Purkinje cell (primary cell): ENCODE measurements around the gene ATP6V0E1. TPM values are rescaled to one million over a fixed set of nuclear protein-coding genes. Genes with fewer than 3 reads are reported as not detected.

ENCODE experiments used
- polyA plus RNA-seq: library from polyadenylated mRNA; unstranded; fragments of >200 nt; fragmentation: Nextera tagmentation; gene quantifications from 2 replicates; pipeline ENCODE4 v1.2.1, GENCODE V29; 2014

Gene ATP6V0E1
- polyA plus RNA-seq = 94.1 and 102 TPM in 2 replicates

GRCh38 chr5:172983542-172984243 lies at the start of gene ATP6V0E1:
Gene ATP6V0E1, plus strand, starts transcription at chr5:172983771. Its CDS starts 90 bp downstream, at chr5:172983861.

GRCh38 chr5:173055983-173056782 lies 72.6 kb downstream of the ATP6V0E1 start, which contains the start of gene CREBRF:
Gene CREBRF, plus strand, starts transcription at chr5:173056352. Its CDS starts 24,424 bp downstream, at chr5:173080776.

Other genes starting within 250 kb of the ATP6V0E1 start
- gene DUSP1, start 212.6 kb upstream of the ATP6V0E1 start, polyA plus RNA-seq = 11.2 and 16.6 TPM in 2 replicates
- 4.6 and 7.1 TPM in 2 replicates for gene ERGIC1, start 149.5 kb upstream of the ATP6V0E1 start, polyA plus RNA-seq
- gene RPL26L1, start 24.3 kb upstream of the ATP6V0E1 start, polyA plus RNA-seq = 207 and 233 TPM in 2 replicates
- gene CREBRF, start 72.6 kb downstream of the ATP6V0E1 start, polyA plus RNA-seq = 5.4 and 7.5 TPM in 2 replicates
- gene BNIP1, start 160.8 kb downstream of the ATP6V0E1 start, polyA plus RNA-seq = 42.9 and 46.9 TPM in 2 replicates